ENCODE measurements around the gene IDH3A. TPM values are rescaled to one million over a fixed set of nuclear protein-coding genes. Genes with fewer than 3 reads are reported as not detected.

Gene IDH3A
- total and polyA plus RNA-seq, 4 donors, result 47.1 to 104 (median 96.2) TPM

GRCh38 chr15:78194568-78194925 is 45.4 kb downstream of the IDH3A start:
- no peak for DNase-seq (ENCODE audit: low read depth in 4 of 6, low spot score in 6 of 6)
- peaks cover 26% of the 10 kb centered on the region for H3K36me3 ChIP-seq (ENCODE audit: control insufficient read depth, insufficient read depth, low read length)
- H3K9me3 ChIP-seq (ENCODE audit: control insufficient read depth, insufficient read depth, low read length), result no peaks in the 10 kb centered on the region
- no peak overlapping the region for H3K27ac ChIP-seq (ENCODE audit: low read depth, low read length)
- no peaks in the 10 kb centered on the region for H3K27me3 ChIP-seq (ENCODE audit: control insufficient read depth, insufficient read depth, low read length)
- 93% methylated on average over 11 of the region's 15 CpGs for WGBS (ENCODE audit: insufficient coverage)
- no peak overlapping the region for H3K4me3 ChIP-seq (ENCODE audit: low read depth, low read length)
- peaks cover 11% of the 10 kb centered on the region for H3K4me1 ChIP-seq (ENCODE audit: control insufficient read depth, insufficient read depth, low read length)

GRCh38 chr15:78195735-78196201 is 46.6 kb downstream of the IDH3A start:
- no peak overlapping the region for H3K27ac ChIP-seq (ENCODE audit: low read depth, low read length)
- H3K4me1 ChIP-seq (ENCODE audit: control insufficient read depth, insufficient read depth, low read length), result peaks cover 11% of the 10 kb centered on the region
- DNase-seq (ENCODE audit: low read depth in 4 of 6, low spot score in 6 of 6), result no peak
- H3K4me3 ChIP-seq (ENCODE audit: low read depth, low read length), result no peak overlapping the region
- WGBS (ENCODE audit: insufficient coverage), result 79% methylated on average over 2 of the region's 7 CpGs
- H3K9me3 ChIP-seq (ENCODE audit: control insufficient read depth, insufficient read depth, low read length), result no peaks in the 10 kb centered on the region
- H3K27me3 ChIP-seq (ENCODE audit: control insufficient read depth, insufficient read depth, low read length), result no peaks in the 10 kb centered on the region
- peaks cover 26% of the 10 kb centered on the region for H3K36me3 ChIP-seq (ENCODE audit: control insufficient read depth, insufficient read depth, low read length)

GRCh38 chr15:78197632-78198031 is 48.5 kb downstream of the IDH3A start:
- Histone ChIP-seq H3K4me1 (ENCODE audit: control insufficient read depth, insufficient read depth, low read length) (peaks cover 21% of the 10 kb centered on the region), H3K27me3 (ENCODE audit: control insufficient read depth, insufficient read depth, low read length) (no peaks in the 10 kb centered on the region), H3K27ac (ENCODE audit: low read depth, low read length) (no peak overlapping the region), H3K9me3 (ENCODE audit: control insufficient read depth, insufficient read depth, low read length) (no peaks in the 10 kb centered on the region), H3K36me3 (ENCODE audit: control insufficient read depth, insufficient read depth, low read length) (peaks cover 23% of the 10 kb centered on the region), H3K4me3 (ENCODE audit: low read depth, low read length) (no peak overlapping the region)
- no peak for DNase-seq (ENCODE audit: low read depth in 4 of 6, low spot score in 6 of 6)
- 78% methylated on average over 4 of the region's 7 CpGs for WGBS (ENCODE audit: insufficient coverage)

- Histone ChIP-seq H3K27me3 (ENCODE audit: control insufficient read depth, insufficient read depth, low read length) (no peaks in the 10 kb centered on the region), H3K27ac (ENCODE audit: low read depth, low read length) (no peak overlapping the region), H3K36me3 (ENCODE audit: control insufficient read depth, insufficient read depth, low read length) (peaks cover 7% of the 10 kb centered on the region), H3K4me1 (ENCODE audit: control insufficient read depth, insufficient read depth, low read length) (peaks cover 34% of the 10 kb centered on the region), H3K4me3 (ENCODE audit: low read depth, low read length) (no peak overlapping the region), H3K9me3 (ENCODE audit: control insufficient read depth, insufficient read depth, low read length) (no peaks in the 10 kb centered on the region)
- DNase-seq (ENCODE audit: low read depth in 4 of 6, low spot score in 6 of 6), result no peak
- 93% methylated on average over 10 of the region's 10 CpGs for WGBS (ENCODE audit: insufficient coverage)
Measured at GRCh38 chr15:78200276-78200930, 51.2 kb downstream of the IDH3A start.

GRCh38 chr15:78201281-78202190 is 52.4 kb downstream of the IDH3A start:
- H3K9me3 ChIP-seq (ENCODE audit: control insufficient read depth, insufficient read depth, low read length), result no peaks in the 10 kb centered on the region
- H3K36me3 ChIP-seq (ENCODE audit: control insufficient read depth, insufficient read depth, low read length), result peaks cover 10% of the 10 kb centered on the region
- H3K4me3 ChIP-seq (ENCODE audit: low read depth, low read length), result no peak overlapping the region
- peaks cover 46% of the 10 kb centered on the region for H3K4me1 ChIP-seq (ENCODE audit: control insufficient read depth, insufficient read depth, low read length)
- no peak for DNase-seq (ENCODE audit: low read depth in 4 of 6, low spot score in 6 of 6)
- WGBS (ENCODE audit: insufficient coverage), result 81% methylated on average over 8 of the region's 10 CpGs
- no peak overlapping the region for H3K27ac ChIP-seq (ENCODE audit: low read depth, low read length)
- no peaks in the 10 kb centered on the region for H3K27me3 ChIP-seq (ENCODE audit: control insufficient read depth, insufficient read depth, low read length)

GRCh38 chr15:78203346-78204225 is 54.4 kb downstream of the IDH3A start:
- 39% methylated on average over 7 of the region's 14 CpGs for WGBS (ENCODE audit: insufficient coverage)
- Histone ChIP-seq H3K27me3 (ENCODE audit: control insufficient read depth, insufficient read depth, low read length) (no peaks in the 10 kb centered on the region), H3K4me1 (ENCODE audit: control insufficient read depth, insufficient read depth, low read length) (peaks cover 63% of the 10 kb centered on the region), H3K36me3 (ENCODE audit: control insufficient read depth, insufficient read depth, low read length) (peaks cover 14% of the 10 kb centered on the region), H3K4me3 (ENCODE audit: low read depth, low read length) (no peak overlapping the region), H3K27ac (ENCODE audit: low read depth, low read length) (peak overlapping the region; percentile 90), H3K9me3 (ENCODE audit: control insufficient read depth, insufficient read depth, low read length) (no peaks in the 10 kb centered on the region)
- DNase-seq (ENCODE audit: low read depth in 4 of 6, low spot score in 6 of 6), result peak in 2 of 6 donors; percentile 70 to 74

DNA sequence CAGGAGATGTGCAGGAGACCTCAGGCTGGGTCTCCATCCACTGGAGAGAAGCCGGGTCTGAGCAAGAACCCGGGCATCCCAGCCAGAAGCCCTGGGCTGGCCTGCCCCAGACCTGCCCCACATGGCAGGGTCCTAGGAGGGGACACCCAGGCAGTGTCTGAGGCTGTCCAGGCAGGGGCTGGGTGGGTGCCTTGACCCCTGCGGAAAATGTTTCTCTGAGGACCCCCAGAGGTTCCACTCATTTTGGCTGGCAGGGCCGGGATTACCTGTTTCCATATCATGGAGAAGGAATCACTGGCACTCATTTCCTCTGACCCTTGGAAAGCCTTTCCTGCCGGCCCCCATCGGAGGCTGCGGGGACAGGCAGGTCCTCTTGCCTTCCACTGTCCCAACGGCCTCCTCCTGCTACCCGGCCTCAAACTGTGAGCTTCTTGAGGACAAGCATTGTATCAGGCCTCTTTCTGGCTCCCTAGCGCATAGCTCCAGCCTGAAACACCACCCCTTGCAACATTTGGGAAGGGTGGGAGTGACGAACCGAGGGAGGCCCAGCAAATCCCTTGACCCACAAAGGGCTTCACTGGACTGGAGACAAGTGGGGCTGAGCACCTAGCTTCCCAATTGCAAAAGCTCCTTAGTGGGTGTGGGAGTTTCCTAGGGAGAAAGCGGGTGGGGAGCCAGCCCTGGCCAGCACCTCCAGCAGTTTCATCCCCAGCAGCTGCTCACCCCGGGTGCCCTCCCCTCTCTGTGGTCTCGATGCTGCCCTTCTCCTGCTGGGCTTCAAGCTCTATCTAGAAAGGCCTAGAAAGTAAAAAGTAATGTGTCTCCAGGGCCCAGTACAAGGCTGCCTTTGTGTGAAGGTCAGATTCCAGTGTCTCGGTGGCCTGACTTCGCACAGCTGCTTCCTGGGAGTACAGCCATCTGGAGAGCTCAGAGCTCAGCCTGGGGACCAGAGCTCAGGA is 55.5 kb downstream of the IDH3A start:
- H3K4me1 ChIP-seq (ENCODE audit: control insufficient read depth, insufficient read depth, low read length), result peaks cover 74% of the 10 kb centered on the region
- H3K27me3 ChIP-seq (ENCODE audit: control insufficient read depth, insufficient read depth, low read length), result no peaks in the 10 kb centered on the region
- H3K27ac ChIP-seq (ENCODE audit: low read depth, low read length), result peak overlapping the region; percentile 90
- H3K36me3 ChIP-seq (ENCODE audit: control insufficient read depth, insufficient read depth, low read length), result peaks cover 14% of the 10 kb centered on the region
- H3K4me3 ChIP-seq (ENCODE audit: low read depth, low read length), result no peak overlapping the region
- no peaks in the 10 kb centered on the region for H3K9me3 ChIP-seq (ENCODE audit: control insufficient read depth, insufficient read depth, low read length)
- WGBS (ENCODE audit: insufficient coverage), result 59% methylated on average over 11 of the region's 17 CpGs
- peak in 2 of 6 donors; percentile 50 to 68 for DNase-seq (ENCODE audit: low read depth in 4 of 6, low spot score in 6 of 6)

- peaks cover 79% of the 10 kb centered on the region for H3K4me1 ChIP-seq (ENCODE audit: control insufficient read depth, insufficient read depth, low read length)
- H3K27me3 ChIP-seq (ENCODE audit: control insufficient read depth, insufficient read depth, low read length), result no peaks in the 10 kb centered on the region
- H3K36me3 ChIP-seq (ENCODE audit: control insufficient read depth, insufficient read depth, low read length), result peaks cover 14% of the 10 kb centered on the region
- DNase-seq (ENCODE audit: low read depth in 4 of 6, low spot score in 6 of 6), result no peak
- WGBS (ENCODE audit: insufficient coverage), result 57% methylated on average over 1 of the region's 1 CpG
- peak overlapping the region; percentile 90 for H3K27ac ChIP-seq (ENCODE audit: low read depth, low read length)
- H3K9me3 ChIP-seq (ENCODE audit: control insufficient read depth, insufficient read depth, low read length), result no peaks in the 10 kb centered on the region
- H3K4me3 ChIP-seq (ENCODE audit: low read depth, low read length), result no peak overlapping the region
Measured at GRCh38 chr15:78205337-78205736, 56.2 kb downstream of the IDH3A start.
